Suprapubic skin (tissue), 4 donors: ENCODE results near the gene CBX6. TPM values are rescaled to one million over a fixed set of nuclear protein-coding genes. Genes with fewer than 3 reads are reported as not detected.

Source experiments
- DNase-seq, 2 donors: peaks; one replicate each; pipeline ENCODE4 v3.0.0-alpha.2; 2019; ENCODE audit warnings: low spot score in 2 of 2
- H3K27ac ChIP-seq: fragments of 200-600 bp; sonication (generic); one replicate; pipeline ENCODE4 v1.5.1; 2019
- H3K27me3 ChIP-seq: fragments of 200-600 bp; sonication (generic); one replicate; pipeline ENCODE4 v1.5.1; 2019
- H3K36me3 ChIP-seq: fragments of 200-600 bp; sonication (generic); one replicate; pipeline ENCODE4 v1.5.1; 2019
- H3K4me1 ChIP-seq: fragments of 200-600 bp; sonication (generic); one replicate; pipeline ENCODE4 v1.5.1; 2019
- H3K4me3 ChIP-seq: fragments of 200-600 bp; sonication (generic); one replicate; pipeline ENCODE4 v1.5.1; 2019; ENCODE audit warnings: mild to moderate bottlenecking
- H3K9me3 ChIP-seq: fragments of 200-600 bp; sonication (generic); one replicate; pipeline ENCODE4 v1.5.1; 2019
- EP300 ChIP-seq: sonication (generic); formaldehyde crosslinking; IDR thresholded peaks from one replicate; pipeline ENCODE4 v1.6.1; 2017; ENCODE audit warnings: antibody characterized with exemption
- POLR2A ChIP-seq, 2 donors: fragments of 450-650 bp; IDR thresholded peaks; one replicate each; pipeline ENCODE4 v1.6.1; 2017; ENCODE audit warnings: antibody characterized with exemption in 2 of 2, mild to moderate bottlenecking in 2 of 2, moderate library complexity in 2 of 2
- POLR2AphosphoS5 ChIP-seq, 3 donors: sonication (generic); formaldehyde crosslinking; IDR thresholded peaks; one replicate each; pipeline ENCODE4 v1.6.1; 2017; ENCODE audit warnings: antibody characterized with exemption in 3 of 3
- WGBS: methylation state at CpG from one replicate; pipeline ENCODE4 v1.1.5; 2018; 5-methylcytosine and 5-hydroxymethylcytosine counted together
- total RNA-seq, 4 donors: library from RNA; depleted of rRNA; stranded (reverse); fragments of >200 nt; gene quantifications; one replicate each; pipeline ENCODE4 v1.1.0, GENCODE V29; 2016
- TF ChIP-seq, protein P1 (sequence below), 2 donors: fragments of 200-600 bp in 1 of 2; fragments of 450-650 bp in 1 of 2; sonication (generic) in 1 of 2; IDR thresholded peaks; one replicate each; pipeline ENCODE4 v1.5.1; 2016 to 2019; ENCODE audit warnings: antibody characterized with exemption in 2 of 2, mild to moderate bottlenecking in 1 of 2, moderate library complexity in 1 of 2

CBX6 gene
- total RNA-seq, 4 donors from 2014 or later = 11.5 to 31.4 (median 22.1) TPM

DNA sequence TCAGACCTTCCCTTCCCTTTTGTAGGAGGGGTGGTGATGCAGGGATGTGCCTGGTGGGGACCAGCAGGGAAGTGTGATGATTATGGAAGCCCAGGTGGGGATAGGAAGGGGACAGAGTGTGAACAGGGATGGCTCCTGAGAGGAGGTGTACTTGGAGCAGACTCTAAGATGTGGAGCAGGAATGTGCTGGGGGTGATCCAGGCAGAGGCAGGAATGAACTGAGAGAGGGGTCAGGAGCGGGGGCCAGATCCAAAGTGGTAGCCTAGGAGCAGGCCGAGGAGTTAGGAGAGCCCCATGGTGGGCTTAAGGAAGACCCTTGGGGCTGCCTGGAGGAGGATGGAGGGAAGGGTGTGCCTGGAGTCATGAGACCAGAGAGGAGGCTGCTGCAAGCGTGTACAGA, 31.9 kb downstream of the CBX6 start:
- TF ChIP-seq, protein P1, sequence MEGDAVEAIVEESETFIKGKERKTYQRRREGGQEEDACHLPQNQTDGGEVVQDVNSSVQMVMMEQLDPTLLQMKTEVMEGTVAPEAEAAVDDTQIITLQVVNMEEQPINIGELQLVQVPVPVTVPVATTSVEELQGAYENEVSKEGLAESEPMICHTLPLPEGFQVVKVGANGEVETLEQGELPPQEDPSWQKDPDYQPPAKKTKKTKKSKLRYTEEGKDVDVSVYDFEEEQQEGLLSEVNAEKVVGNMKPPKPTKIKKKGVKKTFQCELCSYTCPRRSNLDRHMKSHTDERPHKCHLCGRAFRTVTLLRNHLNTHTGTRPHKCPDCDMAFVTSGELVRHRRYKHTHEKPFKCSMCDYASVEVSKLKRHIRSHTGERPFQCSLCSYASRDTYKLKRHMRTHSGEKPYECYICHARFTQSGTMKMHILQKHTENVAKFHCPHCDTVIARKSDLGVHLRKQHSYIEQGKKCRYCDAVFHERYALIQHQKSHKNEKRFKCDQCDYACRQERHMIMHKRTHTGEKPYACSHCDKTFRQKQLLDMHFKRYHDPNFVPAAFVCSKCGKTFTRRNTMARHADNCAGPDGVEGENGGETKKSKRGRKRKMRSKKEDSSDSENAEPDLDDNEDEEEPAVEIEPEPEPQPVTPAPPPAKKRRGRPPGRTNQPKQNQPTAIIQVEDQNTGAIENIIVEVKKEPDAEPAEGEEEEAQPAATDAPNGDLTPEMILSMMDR (IDR thresholded peaks at IDR 0.05) = no peak
- TF ChIP-seq POLR2A (IDR thresholded peaks at IDR 0.05) = no peak
- no peak for TF ChIP-seq EP300
- no peak for TF ChIP-seq POLR2AphosphoS5 (IDR thresholded peaks at IDR 0.05)
- Histone ChIP-seq H3K9me3 (no peaks in the 10 kb centered on the region), H3K27ac (no peak overlapping the region), H3K27me3 (peaks cover 43% of the 10 kb centered on the region), H3K36me3 (no peaks in the 10 kb centered on the region), H3K4me1 (peaks cover 18% of the 10 kb centered on the region), H3K4me3 (no peak overlapping the region)
- DNase-seq = no peak
- 89% methylated on average over 3 of the region's 3 CpGs for WGBS

DNA sequence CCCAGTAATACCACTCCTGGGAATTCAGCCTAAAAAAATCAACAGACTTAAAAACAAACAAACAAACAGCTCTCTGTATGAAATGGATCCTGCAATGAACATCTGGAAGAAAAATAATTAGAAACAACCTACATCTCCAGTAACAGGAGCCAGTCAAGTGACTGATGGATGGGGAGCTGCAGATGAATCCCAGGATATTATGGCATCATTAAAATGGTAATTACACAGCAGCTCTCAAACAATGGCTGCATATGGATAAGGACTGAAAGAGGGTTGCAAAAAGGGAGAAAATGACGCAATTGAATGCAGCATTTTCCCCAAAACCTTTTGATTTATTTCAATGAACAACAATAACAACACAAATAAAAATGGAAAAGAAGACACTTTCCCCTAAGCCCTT, 32.3 kb downstream of the CBX6 start:
- no peaks in the 10 kb centered on the region for H3K36me3 ChIP-seq
- H3K4me1 ChIP-seq = peaks cover 18% of the 10 kb centered on the region
- peaks cover 42% of the 10 kb centered on the region for H3K27me3 ChIP-seq
- no peak overlapping the region for H3K27ac ChIP-seq
- 93% methylated on average over 1 of the region's 1 CpG for WGBS
- no peak overlapping the region for H3K4me3 ChIP-seq
- TF ChIP-seq POLR2AphosphoS5 (IDR thresholded peaks at IDR 0.05) (no peak), POLR2A (IDR thresholded peaks at IDR 0.05) (no peak), EP300 (no peak)
- TF ChIP-seq, protein P1 (IDR thresholded peaks at IDR 0.05) = no peak
- H3K9me3 ChIP-seq = no peaks in the 10 kb centered on the region
- DNase-seq = no peak

DNA sequence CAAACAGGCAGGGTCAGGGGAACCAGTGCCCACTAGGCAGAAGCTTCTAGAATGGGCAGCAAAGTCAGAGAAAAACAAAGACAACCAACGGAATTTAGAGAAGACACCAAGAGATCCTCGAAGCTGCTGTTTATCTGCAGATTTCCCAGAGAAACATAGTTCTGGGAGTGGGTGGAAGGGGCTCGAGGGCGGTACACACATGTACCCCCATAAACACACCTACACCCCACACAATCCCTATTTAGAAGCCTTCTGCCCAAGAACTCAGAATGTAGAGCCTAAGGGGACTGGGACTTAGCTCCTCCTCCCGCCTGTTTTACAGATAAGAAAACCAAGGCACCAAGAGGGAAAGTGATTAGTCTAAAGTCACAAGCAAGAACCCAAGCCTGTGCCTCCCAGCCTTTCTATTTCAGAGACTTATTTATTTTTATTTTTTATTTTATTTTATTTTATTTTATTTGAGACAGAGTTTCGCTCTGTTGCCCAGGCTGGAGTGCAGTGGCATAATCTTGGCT, 34.5 kb downstream of the CBX6 start:
- Histone ChIP-seq H3K4me1 (peaks cover 4% of the 10 kb centered on the region), H3K27me3 (peaks cover 26% of the 10 kb centered on the region), H3K27ac (no peak overlapping the region), H3K4me3 (no peak overlapping the region), H3K36me3 (no peaks in the 10 kb centered on the region), H3K9me3 (no peaks in the 10 kb centered on the region)
- no peak for TF ChIP-seq POLR2A (IDR thresholded peaks at IDR 0.05)
- TF ChIP-seq EP300 = no peak
- TF ChIP-seq, protein P1 (IDR thresholded peaks at IDR 0.05) = no peak
- TF ChIP-seq POLR2AphosphoS5 (IDR thresholded peaks at IDR 0.05) = no peak
- DNase-seq = no peak
- 85% methylated on average over 6 of the region's 6 CpGs for whole genome bisulfite sequencing

- TF ChIP-seq POLR2AphosphoS5 (IDR thresholded peaks at IDR 0.05) = no peak
- TF ChIP-seq, protein P1 (IDR thresholded peaks at IDR 0.05) = no peak
- no peak for TF ChIP-seq EP300
- no peak for TF ChIP-seq POLR2A (IDR thresholded peaks at IDR 0.05)
- WGBS = 71% methylated on average over 19 of the region's 19 CpGs
- no peak for DNase-seq
Measured at GRCh38 chr22:38835888-38836301, 36.1 kb downstream of the CBX6 start.

GRCh38 chr22:38834991-38835390, 37.0 kb downstream of the CBX6 start:
- H3K27me3 ChIP-seq = peaks cover 5% of the 10 kb centered on the region
- H3K4me1 ChIP-seq = no peaks in the 10 kb centered on the region
- WGBS = 91% methylated on average over 5 of the region's 5 CpGs
- no peaks in the 10 kb centered on the region for H3K36me3 ChIP-seq
- H3K4me3 ChIP-seq = no peak overlapping the region
- no peaks in the 10 kb centered on the region for H3K9me3 ChIP-seq
- no peak overlapping the region for H3K27ac ChIP-seq
- no peak for TF ChIP-seq POLR2A (IDR thresholded peaks at IDR 0.05)
- TF ChIP-seq POLR2AphosphoS5 (IDR thresholded peaks at IDR 0.05) = no peak
- TF ChIP-seq EP300 = no peak
- TF ChIP-seq, protein P1 (IDR thresholded peaks at IDR 0.05) = no peak
- DNase-seq = no peak

More at GRCh38 chr22:38835888-38836301, 36.1 kb downstream of the CBX6 start:
- Histone ChIP-seq H3K27ac (no peak overlapping the region), H3K36me3 (no peaks in the 10 kb centered on the region), H3K4me3 (no peak overlapping the region), H3K27me3 (peaks cover 11% of the 10 kb centered on the region), H3K9me3 (no peaks in the 10 kb centered on the region), H3K4me1 (no peaks in the 10 kb centered on the region)
